Measurements from ENCODE around the gene CHAF1B.

GRCh38 chr21:36452281-36452825, 67.2 kb downstream of the CHAF1B start:
- TF ChIP-seq CTCF (IDR thresholded peaks at IDR 0.05; ENCODE audit: low read length) (no peak), EZH2 (IDR thresholded peaks at IDR 0.05; ENCODE audit: borderline replicate concordance, low read length) (no peak)
